ENCODE measurements around the gene CDK5. TPM values are rescaled to one million over a fixed set of nuclear protein-coding genes. Genes with fewer than 3 reads are reported as not detected.

The CDK5 gene
- polyA plus RNA-seq, 1 donor from 2014 or later, result 88.3 TPM

DNA sequence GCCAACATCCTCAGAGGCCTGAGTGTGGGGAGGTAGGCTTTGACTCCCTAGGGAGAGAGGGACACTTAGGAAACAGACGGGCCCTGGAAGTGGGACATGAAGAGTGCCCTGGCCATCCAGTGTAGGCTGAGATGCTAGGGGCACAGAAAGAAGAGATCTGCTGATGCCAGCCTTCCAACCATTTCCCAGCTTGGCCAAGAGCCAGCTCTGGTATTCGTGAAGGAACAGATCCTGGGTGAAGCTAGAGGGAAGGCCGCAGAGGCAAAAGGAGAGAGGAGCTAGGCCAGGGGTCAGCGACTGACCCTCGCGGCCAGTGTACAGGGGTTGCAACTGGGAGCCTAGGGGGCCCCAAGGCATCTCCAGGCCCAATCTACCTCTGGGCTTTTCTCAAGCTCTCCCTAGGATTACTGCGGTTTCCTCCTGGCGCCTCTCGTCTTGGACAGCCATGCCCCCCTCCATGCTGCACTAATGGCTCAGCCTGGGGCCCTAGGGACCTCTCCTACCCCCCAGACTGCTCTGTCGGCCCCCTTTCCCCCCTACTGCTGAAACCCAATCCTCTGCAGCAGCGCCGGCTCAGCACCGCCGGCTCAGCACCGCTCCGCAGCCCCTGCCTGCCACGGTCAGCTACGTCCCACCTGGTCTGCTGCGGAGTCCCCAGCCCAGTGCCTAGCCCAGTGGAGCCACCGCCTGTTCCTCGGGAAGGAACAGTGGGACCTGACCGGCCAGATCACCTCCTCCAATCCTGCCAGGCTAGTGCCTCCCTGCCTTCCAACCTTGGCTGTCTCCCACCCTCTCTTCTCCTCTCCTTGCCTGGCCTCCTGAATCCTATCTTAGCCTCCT lies 9.5 kb downstream of the CDK5 start, which contains the start of gene ASIC3:
ASIC3 (plus strand) TSS at position 556 of the 840 bp plus-strand sequence. CDS start 355 bp downstream, outside the sequence.
- Histone ChIP-seq H3K4me3 (ENCODE audit: low read length) (no peak within 1 kb of the TSS), H4K20me1 (ENCODE audit: insufficient read depth) (no peaks in the 10 kb centered on the region), H3F3A (ENCODE audit: insufficient read depth, low read length, poor library complexity, severe bottlenecking) (no peaks in the 10 kb centered on the region), H3K27ac (ENCODE audit: low read length) (no peak within 1 kb of the TSS), H3K9ac (ENCODE audit: low read length) (no peak within 1 kb of the TSS), H3K4me2 (ENCODE audit: low read length) (no peak within 1 kb of the TSS), H3K9me3 (ENCODE audit: low read length) (no peaks in the 10 kb centered on the region), H3K36me3 (ENCODE audit: insufficient read depth, low read length) (no peaks in the 10 kb centered on the region), H2AFZ (ENCODE audit: low read depth, low read length) (no peak within 1 kb of the TSS), H3K27me3 (ENCODE audit: insufficient read depth, low read depth, low read length) (peaks cover 23% of the 10 kb centered on the region), H3K79me2 (replicated peaks; ENCODE audit: insufficient read depth, low read length) (no peaks in the 10 kb centered on the region), H3K9me2 (ENCODE audit: insufficient read depth, low read length) (no peaks in the 10 kb centered on the region)
- TF ChIP-seq EZH2 (IDR thresholded peaks at IDR 0.05; ENCODE audit: borderline replicate concordance, insufficient read depth, low read length, poor library complexity, severe bottlenecking) (no peak), RAD21 (conservative IDR thresholded peaks at IDR 0.05) (no peak), MXI1 (conservative IDR thresholded peaks at IDR 0.05; ENCODE audit: poor library complexity, severe bottlenecking) (no peak), TAF1 (IDR thresholded peaks at IDR 0.05; ENCODE audit: low read depth) (no peak), SMC3 (conservative IDR thresholded peaks at IDR 0.05; ENCODE audit: poor library complexity) (no peak), EP300 (conservative IDR thresholded peaks at IDR 0.05; ENCODE audit: poor library complexity, severe bottlenecking) (no peak), POLR2AphosphoS5 (IDR thresholded peaks at IDR 0.05) (no peak)
- TF ChIP-seq, protein P1, sequence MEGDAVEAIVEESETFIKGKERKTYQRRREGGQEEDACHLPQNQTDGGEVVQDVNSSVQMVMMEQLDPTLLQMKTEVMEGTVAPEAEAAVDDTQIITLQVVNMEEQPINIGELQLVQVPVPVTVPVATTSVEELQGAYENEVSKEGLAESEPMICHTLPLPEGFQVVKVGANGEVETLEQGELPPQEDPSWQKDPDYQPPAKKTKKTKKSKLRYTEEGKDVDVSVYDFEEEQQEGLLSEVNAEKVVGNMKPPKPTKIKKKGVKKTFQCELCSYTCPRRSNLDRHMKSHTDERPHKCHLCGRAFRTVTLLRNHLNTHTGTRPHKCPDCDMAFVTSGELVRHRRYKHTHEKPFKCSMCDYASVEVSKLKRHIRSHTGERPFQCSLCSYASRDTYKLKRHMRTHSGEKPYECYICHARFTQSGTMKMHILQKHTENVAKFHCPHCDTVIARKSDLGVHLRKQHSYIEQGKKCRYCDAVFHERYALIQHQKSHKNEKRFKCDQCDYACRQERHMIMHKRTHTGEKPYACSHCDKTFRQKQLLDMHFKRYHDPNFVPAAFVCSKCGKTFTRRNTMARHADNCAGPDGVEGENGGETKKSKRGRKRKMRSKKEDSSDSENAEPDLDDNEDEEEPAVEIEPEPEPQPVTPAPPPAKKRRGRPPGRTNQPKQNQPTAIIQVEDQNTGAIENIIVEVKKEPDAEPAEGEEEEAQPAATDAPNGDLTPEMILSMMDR (IDR thresholded peaks at IDR 0.05; ENCODE audit: poor library complexity, severe bottlenecking), result no peak
- TF ChIP-seq, protein P2, sequence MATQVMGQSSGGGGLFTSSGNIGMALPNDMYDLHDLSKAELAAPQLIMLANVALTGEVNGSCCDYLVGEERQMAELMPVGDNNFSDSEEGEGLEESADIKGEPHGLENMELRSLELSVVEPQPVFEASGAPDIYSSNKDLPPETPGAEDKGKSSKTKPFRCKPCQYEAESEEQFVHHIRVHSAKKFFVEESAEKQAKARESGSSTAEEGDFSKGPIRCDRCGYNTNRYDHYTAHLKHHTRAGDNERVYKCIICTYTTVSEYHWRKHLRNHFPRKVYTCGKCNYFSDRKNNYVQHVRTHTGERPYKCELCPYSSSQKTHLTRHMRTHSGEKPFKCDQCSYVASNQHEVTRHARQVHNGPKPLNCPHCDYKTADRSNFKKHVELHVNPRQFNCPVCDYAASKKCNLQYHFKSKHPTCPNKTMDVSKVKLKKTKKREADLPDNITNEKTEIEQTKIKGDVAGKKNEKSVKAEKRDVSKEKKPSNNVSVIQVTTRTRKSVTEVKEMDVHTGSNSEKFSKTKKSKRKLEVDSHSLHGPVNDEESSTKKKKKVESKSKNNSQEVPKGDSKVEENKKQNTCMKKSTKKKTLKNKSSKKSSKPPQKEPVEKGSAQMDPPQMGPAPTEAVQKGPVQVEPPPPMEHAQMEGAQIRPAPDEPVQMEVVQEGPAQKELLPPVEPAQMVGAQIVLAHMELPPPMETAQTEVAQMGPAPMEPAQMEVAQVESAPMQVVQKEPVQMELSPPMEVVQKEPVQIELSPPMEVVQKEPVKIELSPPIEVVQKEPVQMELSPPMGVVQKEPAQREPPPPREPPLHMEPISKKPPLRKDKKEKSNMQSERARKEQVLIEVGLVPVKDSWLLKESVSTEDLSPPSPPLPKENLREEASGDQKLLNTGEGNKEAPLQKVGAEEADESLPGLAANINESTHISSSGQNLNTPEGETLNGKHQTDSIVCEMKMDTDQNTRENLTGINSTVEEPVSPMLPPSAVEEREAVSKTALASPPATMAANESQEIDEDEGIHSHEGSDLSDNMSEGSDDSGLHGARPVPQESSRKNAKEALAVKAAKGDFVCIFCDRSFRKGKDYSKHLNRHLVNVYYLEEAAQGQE (IDR thresholded peaks at IDR 0.05; ENCODE audit: borderline replicate concordance), result no peak

DNA sequence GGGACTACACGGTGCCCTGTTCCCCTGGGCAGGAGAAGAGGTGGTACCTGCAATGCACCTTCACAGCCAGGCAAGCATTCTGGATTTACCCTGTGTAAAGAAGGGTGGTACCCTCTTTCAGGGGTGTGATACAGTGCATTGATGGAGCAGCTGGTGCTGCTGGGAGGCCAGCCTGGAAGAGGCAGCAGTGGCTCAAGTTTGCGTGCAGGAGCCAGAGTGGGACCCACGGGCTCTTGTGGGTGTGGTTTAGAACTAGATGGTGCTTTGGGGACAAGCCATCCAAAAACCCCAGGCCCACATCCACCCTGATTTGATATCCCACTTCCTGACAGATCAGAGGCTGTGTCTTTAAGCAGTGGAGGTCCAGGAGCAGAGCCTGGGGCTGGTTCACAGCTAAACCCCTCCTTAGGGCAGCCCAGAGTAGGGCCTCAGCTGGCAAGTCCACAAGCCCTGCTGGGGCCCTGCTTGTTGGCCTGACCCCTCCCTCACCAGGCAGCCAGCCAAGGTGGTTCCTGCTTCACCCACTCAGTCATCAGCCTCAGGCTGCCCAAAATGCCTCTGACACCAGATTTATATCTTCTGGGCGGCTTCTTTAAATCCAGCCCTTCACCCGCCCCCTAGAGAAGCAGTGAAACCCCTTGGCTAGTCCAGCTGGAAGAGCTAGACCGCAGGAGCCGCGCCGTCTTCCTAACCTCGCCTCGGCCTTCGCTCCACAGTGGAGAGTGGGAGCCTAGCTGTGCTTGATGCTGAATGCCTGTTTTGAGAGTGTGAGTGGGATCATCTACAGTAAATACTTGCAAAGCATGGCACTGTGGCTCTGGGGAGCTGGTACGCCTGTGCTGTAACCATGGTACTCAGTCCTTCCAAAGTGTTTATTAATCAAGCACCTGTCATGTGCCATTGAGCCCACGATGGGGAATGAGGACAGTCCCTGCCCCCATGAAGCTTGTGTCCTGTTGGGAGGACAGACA lies 10.8 kb downstream of the CDK5 start:
- H3K27me3 ChIP-seq (ENCODE audit: insufficient read depth, low read depth, low read length), result peaks cover 19% of the 10 kb centered on the region
- H3K4me3 ChIP-seq (ENCODE audit: low read length), result no peak overlapping the region
- H3K79me2 ChIP-seq (replicated peaks; ENCODE audit: insufficient read depth, low read length), result no peaks in the 10 kb centered on the region
- H3K36me3 ChIP-seq (ENCODE audit: insufficient read depth, low read length), result no peaks in the 10 kb centered on the region
- no peak overlapping the region for H3K4me2 ChIP-seq (ENCODE audit: low read length)
- no peaks in the 10 kb centered on the region for H3K9me3 ChIP-seq (ENCODE audit: low read length)
- TF ChIP-seq POLR2AphosphoS5 (IDR thresholded peaks at IDR 0.05), result no peak
- TF ChIP-seq EP300 (conservative IDR thresholded peaks at IDR 0.05; ENCODE audit: poor library complexity, severe bottlenecking), result no peak
- TF ChIP-seq RAD21 (conservative IDR thresholded peaks at IDR 0.05), result no peak
- TF ChIP-seq MXI1 (conservative IDR thresholded peaks at IDR 0.05; ENCODE audit: poor library complexity, severe bottlenecking), result no peak
- H3K9ac ChIP-seq (ENCODE audit: low read length), result no peak overlapping the region
- no peaks in the 10 kb centered on the region for H4K20me1 ChIP-seq (ENCODE audit: insufficient read depth)
- H3K9me2 ChIP-seq (ENCODE audit: insufficient read depth, low read length), result no peaks in the 10 kb centered on the region
- H3K27ac ChIP-seq (ENCODE audit: low read length), result no peak overlapping the region
- H2AFZ ChIP-seq (ENCODE audit: low read depth, low read length), result no peak overlapping the region
- H3F3A ChIP-seq (ENCODE audit: insufficient read depth, low read length, poor library complexity, severe bottlenecking), result no peaks in the 10 kb centered on the region
